ENCODE data around the gene SPTB.
"Not testable (repeated sequence)": the region's sequence is repeated elsewhere in the genome, so short reads cannot be mapped to it uniquely, and the experiment has no call there.

SPTB gene

GRCh38 chr14:64879635-64880220 lies at the start of gene SPTB:
TSS of gene SPTB (minus strand) at chr14:64879907. CDS start at chr14:64823094, 56,813 bp downstream.
- peak; percentile 61 for DNase-seq

DNA sequence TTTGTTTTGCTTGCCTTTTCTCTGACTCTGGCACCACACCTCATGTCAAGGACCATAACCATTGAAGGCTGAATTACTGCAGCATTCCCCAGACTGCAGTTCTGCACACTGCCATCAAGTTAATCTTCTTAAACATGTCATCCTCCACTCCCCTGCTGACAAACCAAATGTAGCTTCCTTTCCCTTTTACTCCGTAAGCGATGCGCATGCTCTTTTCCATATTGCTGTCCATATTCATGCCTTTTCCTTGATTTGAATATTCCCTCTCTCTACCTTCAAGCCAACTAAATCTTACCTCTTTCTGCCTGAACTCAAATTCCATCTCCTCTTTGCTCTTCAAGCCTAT lies 49.3 kb upstream of the SPTB start:
- DNase-seq, result no peak

- no peak for DNase-seq
Observed at GRCh38 chr14:64928239-64929013, 48.7 kb upstream of the SPTB start.

DNA sequence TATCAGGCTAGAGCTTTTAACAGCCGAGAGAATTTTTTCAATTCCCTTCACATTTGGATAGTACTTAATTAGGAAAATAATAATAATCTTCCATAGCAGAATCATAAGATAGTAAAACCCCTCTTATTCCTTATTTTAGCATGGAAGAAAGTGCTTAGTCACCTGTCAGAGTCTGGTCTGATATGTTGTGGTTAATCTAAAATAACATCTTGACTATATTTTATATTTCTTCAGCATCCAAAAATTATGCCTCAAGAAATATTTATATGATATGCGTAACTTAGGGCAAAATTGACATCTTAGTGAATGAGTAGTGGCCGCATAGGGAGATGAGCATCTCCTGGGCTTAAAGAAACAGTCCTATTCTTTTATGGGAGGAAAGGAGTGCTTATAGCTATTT lies 47.3 kb upstream of the SPTB start:
- DNase-seq, result no peak

GRCh38 chr14:64926398-64926995 lies 46.8 kb upstream of the SPTB start:
- DNase-seq, result no peak

- no peak for DNase-seq
Observed at GRCh38 chr14:64923015-64923414, 43.3 kb upstream of the SPTB start.

GRCh38 chr14:64920465-64920864 lies 40.8 kb upstream of the SPTB start:
- no peak for DNase-seq

DNA sequence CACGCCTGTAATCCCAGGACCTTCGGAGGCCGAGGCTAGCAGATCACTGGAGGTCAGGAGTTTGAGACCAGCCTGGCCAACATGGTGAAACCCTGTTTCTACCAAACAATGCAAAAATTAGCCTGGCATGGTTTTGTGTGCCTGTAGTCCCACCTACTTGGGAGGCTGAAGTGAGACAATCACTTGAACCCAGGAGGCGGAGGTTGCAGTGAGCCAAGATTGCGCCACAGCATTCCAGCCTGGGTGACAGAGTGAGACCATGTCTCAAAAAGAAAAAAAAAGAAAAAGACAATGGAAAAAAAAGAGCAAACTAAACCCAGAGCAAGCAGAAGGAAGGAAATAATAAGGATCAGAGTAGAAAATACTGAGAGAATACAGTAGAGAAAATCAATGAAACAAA lies 39.9 kb upstream of the SPTB start:
- no peak for DNase-seq

DNA sequence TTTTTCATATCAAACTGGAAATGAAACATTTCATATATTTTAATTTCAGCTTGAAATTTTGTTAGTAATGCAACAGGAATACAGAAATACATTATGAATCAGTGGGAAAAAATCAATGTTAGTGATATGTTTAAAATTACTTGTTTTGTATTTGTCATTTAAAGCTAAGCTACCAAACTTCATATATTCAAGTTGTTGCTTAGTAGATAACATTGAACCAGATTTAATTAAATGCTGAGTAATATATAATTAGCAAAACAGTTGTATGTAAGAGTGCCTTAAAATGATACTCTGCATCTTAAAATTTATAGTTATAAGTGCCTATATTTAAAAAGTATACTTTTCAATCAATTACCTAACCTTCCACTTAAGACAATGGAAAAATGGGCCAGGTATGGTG lies 39.5 kb upstream of the SPTB start:
- no peak for DNase-seq

DNA sequence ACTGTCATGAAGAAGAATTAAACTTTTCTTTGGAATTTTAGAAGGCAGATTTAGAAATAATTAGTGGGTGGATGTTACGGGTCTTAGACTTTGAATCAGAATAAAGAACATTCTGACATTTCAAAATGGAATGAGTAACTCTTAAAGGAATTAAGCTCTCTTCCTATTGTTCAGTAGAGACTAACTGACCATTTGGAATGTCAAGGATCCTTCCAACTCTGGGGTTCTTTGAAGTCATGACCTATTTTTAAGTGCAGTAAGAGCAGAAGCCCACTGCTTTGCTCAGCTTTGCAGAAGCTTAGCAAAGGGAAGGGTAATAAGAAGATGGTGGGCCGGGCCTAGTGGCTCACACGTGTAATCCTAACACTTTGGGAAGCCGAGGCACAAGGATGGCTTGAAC lies 38.5 kb upstream of the SPTB start:
- no peak for DNase-seq

GRCh38 chr14:64915797-64916196 lies 36.1 kb upstream of the SPTB start:
- DNase-seq, result no peak

- DNase-seq, result no peak
Observed at GRCh38 chr14:64915029-64915424, 35.3 kb upstream of the SPTB start.

DNA sequence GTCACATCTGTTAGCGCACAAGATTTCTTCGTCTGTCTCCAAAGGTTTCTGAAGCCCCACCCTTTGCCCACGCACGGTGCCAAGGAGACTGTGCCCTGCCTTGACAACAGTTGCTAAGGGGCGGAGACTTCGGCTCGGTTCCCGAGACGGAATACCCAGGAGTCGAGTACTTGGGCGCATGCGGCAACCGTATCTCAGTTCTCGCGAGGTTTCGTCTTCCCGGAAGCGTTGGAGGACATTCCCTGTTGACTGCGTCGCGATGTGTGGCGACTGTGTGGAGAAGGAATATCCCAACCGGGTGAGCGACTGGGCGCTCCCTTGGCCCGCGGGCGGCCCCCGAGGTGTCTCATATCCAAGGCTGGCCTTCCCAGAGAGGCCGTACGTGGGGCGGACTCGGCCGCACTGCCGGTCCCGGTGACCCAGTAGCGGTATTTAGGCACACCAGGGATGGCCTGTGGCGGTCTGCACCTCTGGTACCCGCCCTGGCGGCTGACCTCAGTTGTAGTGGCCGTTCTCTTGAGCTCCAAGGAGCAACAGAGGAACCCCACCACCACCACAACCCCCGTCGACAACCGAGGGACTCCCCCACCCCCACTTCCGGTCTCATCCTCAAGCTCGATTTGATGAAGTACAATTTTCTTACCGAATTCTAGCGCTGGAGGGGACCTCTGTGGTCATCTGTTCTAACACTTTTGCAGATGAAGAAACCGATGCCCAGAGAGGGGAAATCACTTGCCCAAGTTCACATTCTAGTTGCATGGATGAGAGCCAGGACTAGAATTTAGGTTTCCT lies 34.7 kb upstream of the SPTB start, which contains the start of gene CHURC1:
TSS of gene CHURC1 (plus strand) at position 219 of the 792 bp plus-strand sequence. CDS start at position 260, 41 bp downstream.
- DNase-seq, result peak; percentile 99

GRCh38 chr14:64913477-64913876 lies 33.8 kb upstream of the SPTB start:
- DNase-seq, result not testable (repeated sequence)

DNA sequence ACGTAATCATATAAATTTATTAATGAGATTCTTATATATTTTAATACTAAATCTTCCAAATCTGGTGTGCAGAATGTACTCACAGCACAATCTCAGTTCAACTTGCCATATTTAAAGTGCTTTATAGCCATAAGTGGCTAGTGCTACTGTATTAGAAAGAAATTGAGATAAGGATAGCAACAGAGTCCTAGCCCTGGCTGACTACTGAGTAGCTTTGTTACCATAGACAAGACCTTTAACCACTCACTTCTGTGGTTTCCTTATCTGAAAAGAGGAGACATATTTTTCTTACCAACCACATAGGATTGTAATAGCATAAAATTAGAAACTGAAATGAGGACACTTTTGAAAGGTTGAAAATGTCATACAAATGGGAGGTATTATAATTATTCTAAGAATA lies 32.6 kb upstream of the SPTB start:
- no peak for DNase-seq

- DNase-seq, result no peak
Observed at GRCh38 chr14:64910847-64911495, 31.3 kb upstream of the SPTB start.

GRCh38 chr14:64906022-64906421 lies 26.3 kb upstream of the SPTB start:
- DNase-seq, result no peak

DNA sequence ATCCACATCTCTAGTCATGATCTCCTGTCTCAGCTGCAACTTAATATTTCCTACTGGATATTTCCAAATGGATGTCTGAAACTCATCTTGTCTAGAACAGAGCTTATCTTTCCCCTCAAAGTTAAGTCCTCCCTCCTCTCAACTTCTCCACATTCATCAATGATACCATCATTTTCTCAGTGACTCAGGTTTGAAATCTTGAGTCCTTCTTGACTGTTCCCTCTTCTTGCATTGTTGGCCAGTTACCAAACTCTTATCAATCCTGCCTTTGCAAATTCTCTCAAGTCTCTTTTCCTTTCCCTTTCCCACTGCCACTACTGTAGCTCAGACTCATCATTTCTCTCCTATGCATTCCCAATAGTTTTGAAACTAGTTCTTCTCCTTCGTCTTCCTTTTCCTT lies 20.3 kb upstream of the SPTB start:
- no peak for DNase-seq

DNA sequence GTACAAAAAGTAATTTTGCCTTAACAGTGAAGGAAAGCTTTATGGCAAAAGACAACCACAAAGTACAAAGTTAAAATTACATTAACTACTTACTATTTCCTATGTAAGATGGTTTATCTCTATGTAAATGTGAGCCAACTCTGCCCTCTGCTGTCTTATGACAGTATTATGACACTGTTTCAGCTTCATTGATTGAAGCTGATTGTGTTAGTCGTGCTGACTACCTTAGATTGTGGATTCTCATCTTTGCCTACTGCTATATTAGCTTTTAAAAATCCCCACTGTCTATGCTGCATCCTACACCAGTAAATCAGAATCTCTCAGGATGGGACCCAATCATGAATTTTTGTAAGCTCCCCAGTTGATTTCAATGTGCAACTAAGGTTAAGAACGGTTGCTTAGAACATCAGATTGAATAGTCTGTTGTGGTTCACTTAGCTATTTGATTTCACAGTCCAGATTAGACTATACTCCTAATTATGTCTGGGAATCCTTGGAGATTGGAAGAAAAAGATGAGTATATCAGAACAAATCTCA lies 12.2 kb upstream of the SPTB start:
- peak; percentile 57 for DNase-seq

GRCh38 chr14:64891173-64891838 lies 11.6 kb upstream of the SPTB start:
- DNase-seq, result no peak

DNA sequence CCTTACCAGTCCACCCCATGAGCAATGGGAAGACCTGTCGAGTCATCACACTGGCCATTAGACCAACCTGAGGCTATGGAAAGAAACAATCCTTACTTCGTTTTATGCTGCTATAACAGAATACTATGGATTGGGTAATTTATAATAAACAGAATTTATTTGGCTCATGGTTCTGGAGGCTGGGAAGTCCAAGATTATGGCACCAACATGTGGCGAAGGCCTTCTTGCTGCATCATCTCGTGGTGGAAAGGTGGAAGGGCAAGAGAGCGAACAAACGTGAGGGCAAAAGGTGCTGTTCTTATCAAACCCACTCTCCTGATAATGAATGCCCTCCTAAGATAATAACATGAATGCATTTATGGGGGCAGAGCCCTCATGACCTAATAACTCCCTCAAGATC lies 9.6 kb upstream of the SPTB start:
- no peak for DNase-seq

GRCh38 chr14:64885559-64885958 lies 5.9 kb upstream of the SPTB start:
- no peak for DNase-seq

Data from stimulated activated CD4-positive, alpha-beta T cell treated with anti-CD3 and anti-CD28 coated beads, Interleukin-4, amount 100 ng/mL, for 24 hours (primary cell).